Adrenal gland (tissue), 5 donors: Measurements from ENCODE around the gene ANO2.

Experiments
- CTCF ChIP-seq, 6 experiments: fragments of 450-650 bp in 4 of 6; fragments of 200-600 bp in 2 of 6; sonication (generic) in 1 of 6; IDR thresholded peaks; 1 replicate in 5 of 6; 2 replicates in 1 of 6; pipeline versions ENCODE4 v1.5.1 to v1.8.0; 2016 to 2021; ENCODE audit warnings: antibody characterized with exemption in 6 of 6, mild to moderate bottlenecking in 2 of 6, moderate library complexity in 1 of 6
- POLR2A ChIP-seq, 2 donors: fragments of 450-650 bp; IDR thresholded peaks; one replicate each; pipeline ENCODE4 v1.6.1; 2017; ENCODE audit warnings: antibody characterized with exemption in 2 of 2, mild to moderate bottlenecking in 2 of 2, moderate library complexity in 1 of 2
- donor health status: DM: no; HTN: no; CAD: no.

- TF ChIP-seq CTCF (IDR thresholded peaks at IDR 0.05) (no peak), POLR2A (IDR thresholded peaks at IDR 0.05) (no peak)
Observed at GRCh38 chr12:5599378-5599777, 345.7 kb downstream of the ANO2 start.
